GM18502 (cell line): ENCODE results near the gene PMPCA.
"Not testable (repeated sequence)": the region's sequence is repeated elsewhere in the genome, so short reads cannot be mapped to it uniquely, and the experiment has no call there.

Experiments used
- ATAC-seq: cut with Tn5 transposase; IDR thresholded peaks from one replicate; pipeline ENCODE4 v1.9.1; 2021; ENCODE audit warnings: mild to moderate bottlenecking; ENCODE audit not compliant: unreplicated experiment, poor library complexity

Gene PMPCA

DNA sequence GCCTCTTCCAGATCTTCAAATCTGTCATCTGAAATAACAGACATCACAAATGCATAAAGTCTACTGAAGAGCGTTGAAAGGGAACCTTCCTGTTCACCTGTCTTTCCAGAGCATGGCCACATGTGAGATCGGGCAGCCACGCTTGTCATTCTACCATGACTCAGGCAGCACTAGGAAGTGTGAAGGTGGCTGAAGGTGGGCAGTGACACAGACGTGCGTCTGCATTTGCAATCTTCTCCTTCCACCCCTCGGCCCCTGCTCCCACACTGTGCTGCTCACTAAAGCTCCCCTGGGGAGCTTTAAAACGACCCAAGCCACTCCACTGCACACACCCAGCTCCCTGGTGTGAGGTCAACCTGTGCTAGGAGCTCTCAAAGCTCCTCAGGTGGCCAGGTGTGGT, 2.5 kb upstream of the PMPCA start:
- ATAC-seq, result no peak

GRCh38 chr9:136409557-136410455, 652 bp upstream of the PMPCA start:
- peak; percentile 33 for ATAC-seq

- no peak for ATAC-seq
Measured at GRCh38 chr9:136411378-136411777, 920 bp downstream of the PMPCA start.

GRCh38 chr9:136412962-136413361, 2.5 kb downstream of the PMPCA start:
- ATAC-seq, result no peak

GRCh38 chr9:136416427-136416826, 6.0 kb downstream of the PMPCA start:
- no peak for ATAC-seq

DNA sequence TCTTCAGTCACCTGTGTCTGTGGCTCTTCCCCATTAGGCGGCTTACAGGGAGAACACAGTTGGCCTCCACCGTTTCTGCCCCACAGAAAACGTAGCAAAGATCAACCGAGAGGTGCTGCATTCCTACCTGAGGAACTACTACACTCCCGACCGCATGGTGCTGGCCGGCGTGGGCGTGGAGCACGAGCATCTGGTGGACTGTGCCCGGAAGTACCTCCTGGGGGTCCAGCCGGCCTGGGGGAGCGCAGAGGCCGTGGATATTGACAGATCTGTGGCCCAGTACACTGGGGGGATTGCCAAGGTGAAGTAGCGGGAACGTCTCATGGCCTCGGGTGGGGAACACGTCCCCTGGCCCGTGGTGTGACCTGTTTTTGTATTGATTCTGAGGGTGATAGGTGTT, 6.5 kb downstream of the PMPCA start:
- no peak for ATAC-seq

DNA sequence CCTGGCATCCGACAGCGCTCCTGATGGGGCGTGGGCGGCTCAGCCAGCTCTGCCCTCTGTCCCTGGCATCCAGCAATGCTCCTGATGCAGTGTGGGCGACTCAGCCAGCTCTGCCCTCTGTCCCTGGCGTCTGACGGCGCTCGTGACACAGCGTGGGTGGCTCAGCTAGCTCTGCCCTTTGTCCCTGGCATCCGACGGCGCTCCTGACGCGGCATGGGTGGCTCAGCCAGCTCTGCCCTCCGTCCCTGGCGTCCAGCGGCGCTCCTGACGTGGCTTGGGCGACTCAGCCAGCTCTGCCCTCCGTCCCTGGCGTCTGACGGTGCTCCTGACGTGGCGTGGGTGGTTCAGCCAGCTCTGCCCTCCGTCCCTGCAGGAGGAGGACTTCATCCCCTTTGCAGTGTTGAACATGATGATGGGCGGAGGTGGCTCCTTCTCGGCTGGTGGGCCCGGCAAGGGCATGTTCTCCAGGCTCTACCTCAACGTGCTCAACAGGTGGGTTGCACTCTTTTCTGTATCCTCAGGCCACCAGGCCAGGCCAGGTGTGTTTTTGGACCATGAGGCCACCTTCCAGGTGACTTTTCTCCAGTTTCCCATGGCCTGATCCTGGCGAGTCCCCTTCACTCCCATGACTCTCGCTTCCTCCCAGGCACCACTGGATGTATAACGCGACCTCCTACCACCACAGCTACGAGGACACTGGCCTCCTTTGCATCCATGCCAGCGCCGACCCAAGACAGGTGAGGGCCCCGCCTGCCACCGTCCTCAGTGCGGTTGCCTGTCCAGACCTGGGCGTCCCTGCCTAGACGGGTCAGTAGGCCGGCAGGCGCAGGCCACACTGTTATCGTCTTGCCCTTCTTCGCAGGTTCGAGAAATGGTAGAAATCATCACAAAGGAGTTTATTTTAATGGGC, 8.0 kb downstream of the PMPCA start:
- no peak for ATAC-seq

GRCh38 chr9:136419092-136419420, 8.6 kb downstream of the PMPCA start:
- no peak for ATAC-seq

DNA sequence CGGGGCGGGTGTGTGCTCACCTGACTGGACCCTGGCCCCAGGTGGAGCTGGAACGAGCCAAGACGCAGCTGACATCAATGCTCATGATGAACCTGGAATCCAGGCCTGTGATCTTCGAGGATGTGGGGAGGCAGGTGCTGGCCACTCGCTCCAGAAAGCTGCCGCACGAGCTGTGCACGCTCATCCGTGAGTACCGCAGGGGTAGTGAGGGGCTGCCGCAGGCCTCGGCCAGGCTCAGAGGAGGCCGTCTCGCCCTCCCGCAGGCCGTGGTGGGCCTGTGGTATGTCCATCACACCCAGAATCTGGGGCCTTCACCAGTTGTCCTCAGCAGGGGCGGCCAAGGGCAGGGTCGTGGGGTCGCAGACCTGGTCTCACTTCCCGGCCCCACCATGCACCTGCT, 11.3 kb downstream of the PMPCA start:
- no peak for ATAC-seq

- ATAC-seq, result no peak
Measured at GRCh38 chr9:136422876-136423275, 12.4 kb downstream of the PMPCA start.

GRCh38 chr9:136423432-136424146, 13.1 kb downstream of the PMPCA start:
- no peak for ATAC-seq

DNA sequence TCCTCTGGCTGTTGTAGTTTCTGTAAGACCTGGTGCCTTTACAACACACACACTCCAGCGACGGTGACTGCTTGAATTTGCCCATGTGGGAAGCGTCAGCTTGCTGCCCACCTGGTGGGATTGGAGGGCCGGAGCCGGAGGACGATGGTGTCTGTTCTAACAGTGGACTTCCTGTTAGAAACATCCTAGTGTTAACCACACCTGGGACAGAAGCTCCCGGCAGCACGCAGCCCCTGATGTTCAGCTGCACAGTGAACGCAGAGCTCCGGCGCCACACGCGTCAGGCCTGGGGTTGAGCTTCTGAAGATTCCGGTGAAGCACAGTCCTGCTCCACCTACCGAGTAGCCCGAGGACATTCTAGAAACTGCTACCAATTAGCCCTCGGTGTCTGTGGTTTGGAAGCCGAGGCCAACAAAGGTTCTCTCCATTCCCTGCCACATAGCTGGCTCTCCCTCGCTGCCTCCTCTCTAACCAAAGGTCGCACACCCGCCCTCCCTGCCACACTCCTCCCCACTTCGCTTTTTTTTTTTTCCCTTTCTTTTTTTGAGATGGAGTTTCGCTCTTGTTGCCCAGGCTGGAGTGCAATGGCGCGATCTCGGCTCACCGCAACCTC, 14.4 kb downstream of the PMPCA start:
- ATAC-seq, result no peak

GRCh38 chr9:136425367-136425766, 14.9 kb downstream of the PMPCA start:
- not testable (repeated sequence) for ATAC-seq

DNA sequence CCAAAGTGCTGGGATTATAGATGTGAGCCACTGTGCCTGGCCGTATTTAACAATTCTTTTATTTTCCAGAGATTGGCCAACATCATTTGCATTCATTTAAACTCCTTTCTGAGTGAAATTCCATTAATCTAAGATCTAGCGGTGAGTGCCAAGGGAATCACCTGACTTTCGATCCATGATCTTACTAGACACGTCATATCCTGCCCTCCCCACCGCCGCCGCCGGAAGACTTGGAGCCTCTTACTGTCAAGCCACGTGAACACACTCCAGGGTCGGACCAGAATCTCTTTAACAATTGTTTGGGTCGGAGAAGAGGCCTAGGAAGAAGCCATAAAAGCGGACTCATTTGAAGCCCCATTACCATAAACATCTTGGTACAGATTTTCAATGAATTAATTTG, 16.3 kb downstream of the PMPCA start:
- ATAC-seq, result no peak

DNA sequence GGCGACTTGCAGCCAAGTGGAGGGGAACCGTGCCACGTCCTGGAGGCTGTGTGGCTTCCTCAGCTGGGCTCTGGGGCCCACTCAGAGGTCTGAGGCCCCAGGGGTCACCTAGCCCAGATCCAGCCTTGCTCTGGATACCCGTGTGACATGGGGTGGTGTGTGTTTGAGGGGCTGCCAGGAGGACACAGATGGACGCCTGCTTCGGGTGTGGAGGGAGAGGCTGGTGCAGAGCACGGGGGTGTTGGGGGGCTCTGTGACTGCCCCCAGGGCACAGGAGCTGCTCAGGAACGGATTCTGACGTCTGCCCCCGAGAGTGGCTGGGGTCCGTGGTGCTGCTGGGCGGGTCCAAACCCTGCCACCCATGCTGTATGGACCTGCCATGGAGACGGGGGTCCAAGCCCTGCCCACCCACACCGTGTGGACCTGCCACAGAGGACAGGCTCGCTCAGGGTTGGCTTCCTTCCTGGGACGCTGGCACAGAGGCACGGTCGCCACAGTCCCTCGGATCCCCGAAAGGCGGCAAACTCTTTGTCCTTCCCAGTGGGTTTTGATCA, 18.7 kb downstream of the PMPCA start:
- ATAC-seq, result no peak

GRCh38 chr9:136429683-136430491, 19.4 kb downstream of the PMPCA start:
- ATAC-seq, result no peak

DNA sequence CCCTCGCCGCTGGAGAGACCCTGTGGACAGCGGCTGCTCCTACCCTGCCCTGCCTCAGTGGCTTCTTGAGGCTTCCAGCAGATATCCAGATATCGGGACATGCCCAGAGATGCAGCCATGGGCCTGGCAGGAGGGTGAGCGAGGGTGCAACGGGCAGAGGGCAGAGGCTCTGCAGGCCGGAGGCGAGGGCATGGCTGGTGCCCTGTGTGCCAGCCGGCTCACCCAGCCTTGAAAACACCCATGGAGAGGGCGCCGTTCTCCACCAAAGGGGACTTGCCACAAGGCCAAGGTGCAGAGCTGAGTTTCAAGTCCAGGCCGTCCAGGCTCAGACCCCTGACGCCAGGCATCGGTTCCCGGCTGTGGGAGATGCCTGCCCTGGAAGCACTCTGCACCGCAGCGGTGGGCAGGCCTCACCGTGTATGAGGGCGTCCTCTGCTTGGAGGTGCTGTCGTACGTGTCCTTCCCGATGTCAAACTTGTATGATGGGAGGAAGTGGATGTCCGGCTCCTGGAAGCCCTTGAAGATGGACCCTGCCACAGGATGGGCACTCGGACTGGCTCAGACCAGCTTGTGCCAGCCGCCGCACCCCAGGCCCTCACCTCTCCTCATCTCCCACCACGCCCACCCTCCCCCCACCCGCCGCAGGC, 20.3 kb downstream of the PMPCA start:
- ATAC-seq, result no peak

- no peak for ATAC-seq
Measured at GRCh38 chr9:136431782-136432350, 21.4 kb downstream of the PMPCA start.
